Measurements from ENCODE around the gene HSD17B2.

HSD17B2 gene

DNA sequence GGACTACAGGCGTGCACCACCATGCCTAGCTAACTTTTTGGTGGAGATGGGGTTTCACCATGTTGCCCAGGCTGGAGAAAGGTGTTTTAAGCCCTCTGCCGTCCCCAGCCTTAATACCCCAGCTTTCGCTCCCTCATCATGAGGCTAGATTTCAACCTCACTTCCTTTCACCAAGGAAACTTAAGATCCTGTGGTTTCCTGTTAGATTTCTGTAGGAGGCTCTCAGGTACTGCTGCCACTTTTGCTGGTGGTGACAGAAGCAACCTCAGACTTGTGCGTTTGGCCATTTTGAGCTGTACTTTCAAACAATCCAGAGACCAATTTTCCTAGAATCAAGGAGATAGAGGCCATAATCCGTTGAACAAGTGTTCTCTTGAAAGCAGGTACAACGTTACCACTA, 98.7 kb downstream of the HSD17B2 start:
- Histone ChIP-seq H3K27ac (replicated peaks) (no peak overlapping the region), H3K4me3 (replicated peaks; ENCODE audit: insufficient read depth, low read length) (no peak overlapping the region), H3K27me3 (ENCODE audit: insufficient read depth, poor library complexity, severe bottlenecking) (no peaks in the 10 kb centered on the region)
- TF ChIP-seq, protein P1, sequence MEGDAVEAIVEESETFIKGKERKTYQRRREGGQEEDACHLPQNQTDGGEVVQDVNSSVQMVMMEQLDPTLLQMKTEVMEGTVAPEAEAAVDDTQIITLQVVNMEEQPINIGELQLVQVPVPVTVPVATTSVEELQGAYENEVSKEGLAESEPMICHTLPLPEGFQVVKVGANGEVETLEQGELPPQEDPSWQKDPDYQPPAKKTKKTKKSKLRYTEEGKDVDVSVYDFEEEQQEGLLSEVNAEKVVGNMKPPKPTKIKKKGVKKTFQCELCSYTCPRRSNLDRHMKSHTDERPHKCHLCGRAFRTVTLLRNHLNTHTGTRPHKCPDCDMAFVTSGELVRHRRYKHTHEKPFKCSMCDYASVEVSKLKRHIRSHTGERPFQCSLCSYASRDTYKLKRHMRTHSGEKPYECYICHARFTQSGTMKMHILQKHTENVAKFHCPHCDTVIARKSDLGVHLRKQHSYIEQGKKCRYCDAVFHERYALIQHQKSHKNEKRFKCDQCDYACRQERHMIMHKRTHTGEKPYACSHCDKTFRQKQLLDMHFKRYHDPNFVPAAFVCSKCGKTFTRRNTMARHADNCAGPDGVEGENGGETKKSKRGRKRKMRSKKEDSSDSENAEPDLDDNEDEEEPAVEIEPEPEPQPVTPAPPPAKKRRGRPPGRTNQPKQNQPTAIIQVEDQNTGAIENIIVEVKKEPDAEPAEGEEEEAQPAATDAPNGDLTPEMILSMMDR (IDR thresholded peaks at IDR 0.05; ENCODE audit: insufficient read depth, low read length): no peak
- TF ChIP-seq POLR2AphosphoS5 (IDR thresholded peaks at IDR 0.05; ENCODE audit: low read depth) (no peak), GABPA (IDR thresholded peaks at IDR 0.05; ENCODE audit: low read depth) (no peak), SPI1 (IDR thresholded peaks at IDR 0.05; ENCODE audit: borderline replicate concordance, low read depth) (no peak)
- TF ChIP-seq, protein P2, sequence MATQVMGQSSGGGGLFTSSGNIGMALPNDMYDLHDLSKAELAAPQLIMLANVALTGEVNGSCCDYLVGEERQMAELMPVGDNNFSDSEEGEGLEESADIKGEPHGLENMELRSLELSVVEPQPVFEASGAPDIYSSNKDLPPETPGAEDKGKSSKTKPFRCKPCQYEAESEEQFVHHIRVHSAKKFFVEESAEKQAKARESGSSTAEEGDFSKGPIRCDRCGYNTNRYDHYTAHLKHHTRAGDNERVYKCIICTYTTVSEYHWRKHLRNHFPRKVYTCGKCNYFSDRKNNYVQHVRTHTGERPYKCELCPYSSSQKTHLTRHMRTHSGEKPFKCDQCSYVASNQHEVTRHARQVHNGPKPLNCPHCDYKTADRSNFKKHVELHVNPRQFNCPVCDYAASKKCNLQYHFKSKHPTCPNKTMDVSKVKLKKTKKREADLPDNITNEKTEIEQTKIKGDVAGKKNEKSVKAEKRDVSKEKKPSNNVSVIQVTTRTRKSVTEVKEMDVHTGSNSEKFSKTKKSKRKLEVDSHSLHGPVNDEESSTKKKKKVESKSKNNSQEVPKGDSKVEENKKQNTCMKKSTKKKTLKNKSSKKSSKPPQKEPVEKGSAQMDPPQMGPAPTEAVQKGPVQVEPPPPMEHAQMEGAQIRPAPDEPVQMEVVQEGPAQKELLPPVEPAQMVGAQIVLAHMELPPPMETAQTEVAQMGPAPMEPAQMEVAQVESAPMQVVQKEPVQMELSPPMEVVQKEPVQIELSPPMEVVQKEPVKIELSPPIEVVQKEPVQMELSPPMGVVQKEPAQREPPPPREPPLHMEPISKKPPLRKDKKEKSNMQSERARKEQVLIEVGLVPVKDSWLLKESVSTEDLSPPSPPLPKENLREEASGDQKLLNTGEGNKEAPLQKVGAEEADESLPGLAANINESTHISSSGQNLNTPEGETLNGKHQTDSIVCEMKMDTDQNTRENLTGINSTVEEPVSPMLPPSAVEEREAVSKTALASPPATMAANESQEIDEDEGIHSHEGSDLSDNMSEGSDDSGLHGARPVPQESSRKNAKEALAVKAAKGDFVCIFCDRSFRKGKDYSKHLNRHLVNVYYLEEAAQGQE (IDR thresholded peaks at IDR 0.05; ENCODE audit: insufficient replicate concordance, low read depth): no peak
- no peak for DNase-seq (ENCODE audit: low read depth in 1 of 2, low spot score in 1 of 2)

DNA sequence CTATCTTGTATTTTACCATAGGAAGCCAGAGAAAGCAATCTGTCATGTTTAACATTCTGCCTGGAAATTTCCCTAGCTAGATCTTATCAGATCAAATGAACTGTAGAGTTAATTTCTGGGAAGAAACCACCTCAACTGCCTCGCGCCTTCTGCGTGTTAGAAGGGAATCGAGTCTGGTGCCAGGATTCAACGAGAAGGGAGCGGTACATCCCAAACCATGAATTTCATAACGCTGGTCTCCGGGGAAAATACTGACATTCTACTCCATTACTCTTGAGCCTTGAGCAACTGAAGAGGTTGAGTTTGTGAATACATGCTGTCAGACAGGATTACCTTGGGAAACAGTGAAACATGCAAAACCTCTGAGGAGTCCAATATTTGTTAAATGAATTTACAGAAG, 99.8 kb downstream of the HSD17B2 start:
- DNase-seq (ENCODE audit: low read depth in 1 of 2, low spot score in 1 of 2): no peak
- no peak overlapping the region for H3K27ac ChIP-seq (replicated peaks)
- TF ChIP-seq, protein P1 (IDR thresholded peaks at IDR 0.05; ENCODE audit: insufficient read depth, low read length): no peak
- no peak for TF ChIP-seq SPI1 (IDR thresholded peaks at IDR 0.05; ENCODE audit: borderline replicate concordance, low read depth)
- TF ChIP-seq, protein P2 (IDR thresholded peaks at IDR 0.05; ENCODE audit: insufficient replicate concordance, low read depth): no peak
- TF ChIP-seq POLR2AphosphoS5 (IDR thresholded peaks at IDR 0.05; ENCODE audit: low read depth): no peak
- no peak for TF ChIP-seq GABPA (IDR thresholded peaks at IDR 0.05; ENCODE audit: low read depth)

DNA sequence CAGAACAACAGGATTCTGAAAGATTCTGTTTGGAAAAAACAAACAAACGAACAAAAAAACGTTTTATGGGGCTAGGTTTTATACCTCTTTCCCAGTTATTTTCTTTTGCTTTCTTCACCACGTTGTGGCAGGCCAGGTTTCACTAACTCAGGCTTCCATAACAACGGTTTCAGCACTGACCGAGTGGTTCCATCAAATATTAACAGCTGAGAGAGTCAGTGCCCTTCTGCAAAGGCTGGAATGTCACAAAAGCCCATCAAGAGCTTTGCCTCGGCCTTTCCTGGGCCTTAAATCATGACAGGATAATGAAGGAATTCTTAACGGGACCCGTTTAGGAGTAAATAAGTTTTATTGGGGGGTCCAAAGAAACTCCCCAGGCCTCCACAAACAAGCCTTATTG, 100.8 kb downstream of the HSD17B2 start:
- no peak for DNase-seq (ENCODE audit: low read depth in 1 of 2, low spot score in 1 of 2)
- TF ChIP-seq GABPA (IDR thresholded peaks at IDR 0.05; ENCODE audit: low read depth) (no peak), SPI1 (IDR thresholded peaks at IDR 0.05; ENCODE audit: borderline replicate concordance, low read depth) (no peak)
- TF ChIP-seq, protein P2 (IDR thresholded peaks at IDR 0.05; ENCODE audit: insufficient replicate concordance, low read depth): no peak
- Histone ChIP-seq H3K27ac (replicated peaks) (no peak overlapping the region), H3K27me3 (ENCODE audit: insufficient read depth, poor library complexity, severe bottlenecking) (no peaks in the 10 kb centered on the region), H3K4me3 (replicated peaks; ENCODE audit: insufficient read depth, low read length) (no peak overlapping the region)

More for the DNA sequence above, 99.8 kb downstream of the HSD17B2 start:
- Histone ChIP-seq H3K27me3 (ENCODE audit: insufficient read depth, poor library complexity, severe bottlenecking) (no peaks in the 10 kb centered on the region), H3K4me3 (replicated peaks; ENCODE audit: insufficient read depth, low read length) (no peak overlapping the region)
